IPS-18c (cell line): Measurements from ENCODE around the gene CD302.
"Not testable (repeated sequence)": the region's sequence is repeated elsewhere in the genome, so short reads cannot be mapped to it uniquely, and the experiment has no call there.

Experiments
- H3K4me3 ChIP-seq: 2 replicates; pipeline ENCODE4 v1.7.0; 2013; ENCODE audit warnings: low read depth, mild to moderate bottlenecking, low read length, moderate library complexity; ENCODE audit not compliant: insufficient read depth
- H3K9me3 ChIP-seq: one replicate; pipeline ENCODE4 v1.6.1; 2013; ENCODE audit warnings: mild to moderate bottlenecking, low read length, moderate library complexity; ENCODE audit not compliant: control insufficient read depth, insufficient read depth

Gene CD302

DNA sequence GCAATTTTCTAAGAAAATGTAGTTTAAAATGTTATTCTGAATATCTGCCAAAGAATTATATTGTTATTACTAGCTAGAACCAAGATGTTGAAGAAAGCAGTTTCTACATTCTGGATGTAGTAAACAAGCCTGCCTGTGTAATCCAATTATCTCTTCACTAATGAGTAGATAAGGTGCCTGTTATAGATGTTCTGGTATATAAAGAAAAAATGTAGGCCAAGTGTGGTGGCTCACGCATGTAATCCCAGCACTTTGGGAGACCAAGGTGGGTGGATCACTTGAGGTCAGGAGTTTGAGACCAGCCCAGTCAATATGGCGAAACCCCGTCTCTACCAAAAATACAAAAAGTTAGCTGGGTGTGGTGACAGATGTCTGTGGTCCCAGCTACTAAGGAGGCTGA lies 28.9 kb downstream of the CD302 start:
- H3K9me3 ChIP-seq, result no peaks in the 10 kb centered on the region
- no peak overlapping the region for H3K4me3 ChIP-seq

DNA sequence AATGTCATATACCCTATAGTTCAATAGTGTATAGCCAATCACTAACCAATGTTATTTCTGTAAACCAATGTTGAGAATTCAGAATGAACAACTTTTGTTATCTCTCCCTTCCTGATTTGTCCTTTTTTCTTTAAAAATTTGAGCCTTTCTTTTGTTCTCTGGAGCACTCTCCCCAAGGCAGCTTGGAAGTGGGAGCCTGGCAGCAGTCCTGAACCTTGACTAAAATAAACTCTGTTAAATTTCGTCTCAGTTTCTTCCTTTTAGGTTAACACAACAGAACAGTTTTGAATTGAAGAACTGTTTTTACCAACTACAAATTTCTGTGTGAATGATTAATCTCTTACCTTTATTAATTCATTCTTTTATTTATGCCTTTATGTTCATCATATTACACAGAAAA lies 35.9 kb downstream of the CD302 start:
- H3K4me3 ChIP-seq, result no peak overlapping the region
- H3K9me3 ChIP-seq, result no peaks in the 10 kb centered on the region

DNA sequence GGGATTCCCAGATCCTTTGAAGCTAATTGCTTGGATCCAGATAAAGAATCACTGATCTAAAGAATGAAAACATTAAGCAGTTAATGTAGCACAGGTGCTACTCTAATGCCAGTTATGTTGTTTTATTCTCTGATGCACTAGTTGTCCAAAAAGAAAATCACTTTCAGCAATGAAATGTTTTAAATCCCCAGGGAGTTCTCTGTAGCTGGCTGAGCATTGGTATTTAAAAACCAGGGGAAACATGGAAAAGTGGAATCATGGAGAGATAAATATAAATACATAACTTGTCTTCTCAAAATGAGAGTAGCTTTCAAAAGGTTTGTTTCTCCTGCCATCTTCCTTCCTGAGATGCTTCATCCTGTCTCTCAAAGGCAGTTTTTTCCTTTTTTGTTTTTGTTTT lies 37.7 kb downstream of the CD302 start:
- H3K4me3 ChIP-seq, result no peak overlapping the region
- H3K9me3 ChIP-seq, result no peaks in the 10 kb centered on the region

DNA sequence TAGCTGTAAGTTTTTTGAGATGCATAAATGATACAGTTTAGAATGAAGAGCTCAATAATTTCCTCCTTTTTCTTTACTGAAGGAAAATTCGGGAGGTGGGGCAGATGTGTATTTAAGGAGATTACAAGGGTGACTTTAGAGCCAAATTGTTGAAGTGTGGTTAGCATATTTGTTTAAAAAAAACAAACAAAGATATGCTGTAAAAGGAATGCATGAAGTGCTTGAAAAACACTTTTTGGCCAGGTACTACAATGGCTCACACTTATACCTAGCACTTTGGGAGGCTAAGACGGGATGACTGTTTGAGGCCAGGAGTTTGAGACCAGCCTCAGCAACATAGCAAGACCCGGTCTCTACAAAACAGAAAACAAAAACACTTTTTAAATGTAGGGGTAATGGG lies 38.4 kb downstream of the CD302 start:
- H3K9me3 ChIP-seq, result no peaks in the 10 kb centered on the region
- no peak overlapping the region for H3K4me3 ChIP-seq

DNA sequence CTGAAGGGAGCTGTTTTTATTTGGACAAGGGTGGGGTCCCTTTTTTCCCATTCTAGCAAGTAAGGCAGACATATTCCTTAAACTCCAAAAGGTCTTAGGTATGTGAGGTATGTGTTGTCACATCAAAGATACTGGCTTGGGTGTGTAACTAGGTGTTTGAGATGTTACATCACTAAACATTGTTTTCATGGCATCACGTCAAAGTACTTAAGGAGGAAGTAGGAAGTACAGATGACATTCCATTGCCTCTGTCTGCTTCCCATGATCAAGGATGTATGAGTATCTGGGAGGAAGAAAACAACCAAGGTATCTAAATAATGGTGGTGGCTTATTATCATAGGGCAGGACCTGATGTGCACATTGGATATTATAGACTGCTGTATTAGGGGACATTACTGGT lies 39.3 kb downstream of the CD302 start:
- Histone ChIP-seq H3K4me3 (no peak overlapping the region), H3K9me3 (no peaks in the 10 kb centered on the region)

GRCh38 chr2:159758239-159758638 lies 39.8 kb downstream of the CD302 start:
- H3K4me3 ChIP-seq, result no peak overlapping the region
- H3K9me3 ChIP-seq, result no peaks in the 10 kb centered on the region

DNA sequence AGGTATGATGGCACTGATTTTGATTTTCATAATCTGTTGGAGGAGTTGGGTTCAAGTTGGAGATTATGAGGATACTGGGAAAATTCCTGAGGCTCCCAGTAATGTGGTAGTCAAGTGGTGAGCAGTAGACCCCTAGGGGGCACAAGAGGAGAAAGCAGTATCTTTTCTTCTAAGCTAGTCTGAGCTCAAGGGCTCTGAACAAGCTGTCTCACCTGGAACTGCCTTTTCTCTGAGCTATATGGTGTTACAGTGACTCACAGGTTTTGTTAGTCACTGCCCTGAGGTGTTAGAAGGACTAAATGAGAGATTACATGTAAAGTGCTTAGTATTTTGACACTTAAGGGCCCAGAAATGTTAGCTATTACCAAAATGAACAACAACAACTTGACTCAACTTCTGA lies 42.2 kb downstream of the CD302 start:
- Histone ChIP-seq H3K4me3 (no peak overlapping the region), H3K9me3 (no peaks in the 10 kb centered on the region)

DNA sequence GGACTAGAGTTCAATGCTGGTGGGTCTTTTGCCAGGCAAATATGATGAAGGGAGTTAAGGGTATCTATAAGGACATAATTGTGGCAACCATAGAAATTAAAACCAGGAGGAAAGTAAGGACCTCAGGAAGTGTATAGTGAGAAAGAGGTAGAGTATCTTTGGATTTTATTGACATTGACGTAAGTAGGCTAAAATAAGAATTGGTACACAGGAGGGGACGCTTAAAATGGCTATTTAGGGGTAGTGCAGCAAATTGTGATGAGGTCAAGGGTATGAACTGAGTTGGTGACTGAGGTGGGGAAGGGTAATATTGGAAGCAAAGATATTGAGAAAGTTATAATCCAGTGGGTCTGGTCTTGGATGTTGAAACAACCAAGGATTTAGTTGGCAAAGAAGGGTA lies 43.0 kb downstream of the CD302 start:
- Histone ChIP-seq H3K4me3 (no peak overlapping the region), H3K9me3 (no peaks in the 10 kb centered on the region)

GRCh38 chr2:159753797-159754196 lies 44.2 kb downstream of the CD302 start:
- Histone ChIP-seq H3K4me3 (no peak overlapping the region), H3K9me3 (no peaks in the 10 kb centered on the region)

- Histone ChIP-seq H3K9me3 (no peaks in the 10 kb centered on the region), H3K4me3 (no peak overlapping the region)
Observed at GRCh38 chr2:159750873-159751272, 47.1 kb downstream of the CD302 start.

DNA sequence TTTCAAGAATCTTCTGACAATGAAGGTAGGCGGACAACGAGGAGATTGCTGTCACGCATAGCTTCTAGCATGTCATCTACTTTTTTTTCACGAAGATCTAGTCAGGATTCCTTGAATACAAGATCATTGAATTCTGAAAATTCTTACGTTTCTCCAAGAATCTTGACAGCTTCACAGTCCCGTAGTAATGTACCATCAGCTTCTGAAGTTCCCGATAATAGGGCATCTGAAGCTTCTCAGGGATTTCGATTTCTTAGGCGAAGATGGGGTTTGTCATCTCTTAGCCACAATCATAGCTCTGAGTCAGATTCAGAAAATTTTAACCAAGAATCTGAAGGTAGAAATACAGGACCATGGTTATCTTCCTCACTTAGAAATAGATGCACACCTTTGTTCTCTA lies 49.9 kb downstream of the CD302 start:
- Histone ChIP-seq H3K9me3 (no peaks in the 10 kb centered on the region), H3K4me3 (no peak overlapping the region)

DNA sequence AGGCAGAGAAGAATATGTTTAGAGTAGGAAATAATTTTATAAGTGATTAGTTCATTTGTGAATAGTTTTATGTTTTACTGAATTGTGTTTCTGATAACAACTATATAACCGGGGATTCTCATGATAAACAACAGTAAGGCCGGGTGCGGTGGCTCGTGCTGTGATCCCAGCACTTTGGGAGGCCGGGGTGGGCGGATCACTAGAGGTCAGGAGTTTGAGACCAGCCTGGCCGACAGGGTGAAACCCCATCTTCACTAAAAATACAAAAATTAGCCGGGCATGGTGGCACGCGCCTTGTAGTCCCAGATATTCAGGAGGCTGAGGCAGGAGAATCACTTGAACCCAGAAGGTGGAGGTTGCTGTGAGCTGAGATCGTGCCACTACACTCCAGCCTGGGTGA lies 52.8 kb downstream of the CD302 start:
- H3K4me3 ChIP-seq, H3K9me3 ChIP-seq: not testable (repeated sequence)

DNA sequence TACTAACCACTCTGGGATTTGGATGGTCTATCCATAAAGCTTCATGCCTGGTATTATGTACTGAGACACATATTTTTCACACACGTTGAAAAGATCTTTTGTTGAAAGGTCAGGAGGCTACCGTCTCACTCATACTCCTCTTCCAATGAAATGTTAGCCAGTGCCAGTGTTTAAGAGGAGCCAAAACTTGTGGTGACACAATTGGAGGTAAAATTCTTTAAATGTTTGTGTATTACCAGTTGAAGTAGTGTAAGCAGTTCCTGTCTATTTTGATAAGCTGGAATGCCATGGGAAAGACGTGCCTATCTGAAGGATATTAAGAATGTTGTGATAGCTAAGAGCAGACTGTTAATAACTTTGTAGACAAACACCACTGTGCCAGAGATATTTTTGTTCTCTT lies 53.6 kb downstream of the CD302 start:
- Histone ChIP-seq H3K9me3 (no peaks in the 10 kb centered on the region), H3K4me3 (no peak overlapping the region)

DNA sequence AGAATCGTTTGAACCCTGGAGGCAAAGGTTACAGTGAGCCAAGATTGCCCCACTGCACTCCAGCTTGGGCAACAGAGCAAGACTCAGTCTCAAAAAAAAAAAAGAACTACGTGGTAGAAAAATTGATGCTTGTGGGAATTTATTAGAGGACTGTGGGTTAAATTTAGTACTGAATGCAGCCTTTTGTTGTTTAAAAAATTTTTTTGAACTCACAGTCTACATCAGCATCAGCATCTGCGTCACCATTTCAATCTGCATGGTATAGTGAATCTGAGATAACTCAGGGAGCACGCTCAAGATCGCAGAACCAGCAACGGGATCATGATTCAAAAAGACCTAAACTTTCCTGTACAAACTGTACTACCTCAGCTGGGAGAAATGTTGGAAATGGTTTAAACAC lies 55.2 kb downstream of the CD302 start:
- H3K4me3 ChIP-seq, result no peak overlapping the region
- no peaks in the 10 kb centered on the region for H3K9me3 ChIP-seq

DNA sequence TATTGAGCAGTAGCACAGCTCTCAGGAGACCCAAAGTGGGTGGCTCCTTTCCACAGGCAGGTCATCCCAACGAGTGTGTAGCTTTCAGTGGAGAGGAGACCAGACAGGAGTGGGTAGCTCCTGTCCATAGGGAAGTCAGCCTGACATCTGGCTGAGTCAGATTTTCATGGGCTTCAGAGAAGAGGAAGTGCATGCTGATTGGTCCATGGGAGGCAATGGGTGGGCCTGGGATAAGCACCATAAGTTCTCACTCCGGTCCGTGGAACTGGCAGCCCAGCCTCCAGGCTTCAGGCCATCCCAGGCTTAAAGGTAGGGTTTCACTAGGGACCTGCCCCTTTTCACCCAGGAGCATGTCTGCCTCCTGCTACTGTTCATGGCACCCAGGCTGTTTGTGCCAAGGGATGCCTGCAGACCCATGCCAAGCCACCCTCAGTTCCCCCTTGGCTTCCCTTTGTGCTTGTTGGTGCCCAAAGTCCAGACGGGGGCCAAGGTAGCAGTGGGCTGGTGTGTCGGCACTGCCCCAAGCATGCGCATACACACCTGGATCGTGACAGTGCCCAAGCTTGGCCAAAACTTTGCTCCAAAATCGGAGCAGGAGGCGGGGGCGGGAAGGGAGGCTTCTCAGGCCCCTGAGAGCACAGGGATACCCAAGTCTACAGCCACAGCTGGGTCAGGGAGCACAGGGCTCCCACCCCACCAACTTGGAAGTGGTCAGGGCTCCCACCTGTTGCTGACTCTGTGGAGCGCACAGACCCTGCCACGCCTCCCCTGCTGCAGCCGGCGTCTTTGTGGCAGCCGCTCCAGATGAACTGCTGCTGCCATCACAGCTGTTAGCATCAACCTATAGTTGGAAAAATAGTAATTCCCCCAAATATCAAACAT lies 59.3 kb downstream of the CD302 start:
- no peaks in the 10 kb centered on the region for H3K9me3 ChIP-seq
- no peak overlapping the region for H3K4me3 ChIP-seq

- Histone ChIP-seq H3K4me3 (no peak overlapping the region), H3K9me3 (no peaks in the 10 kb centered on the region)
Observed at GRCh38 chr2:159737917-159738296, 60.1 kb downstream of the CD302 start.

GRCh38 chr2:159737292-159737916 lies 60.6 kb downstream of the CD302 start:
- Histone ChIP-seq H3K4me3 (no peak overlapping the region), H3K9me3 (no peaks in the 10 kb centered on the region)

GRCh38 chr2:159736048-159736447 lies 62.0 kb downstream of the CD302 start:
- Histone ChIP-seq H3K9me3 (no peaks in the 10 kb centered on the region), H3K4me3 (no peak overlapping the region)

DNA sequence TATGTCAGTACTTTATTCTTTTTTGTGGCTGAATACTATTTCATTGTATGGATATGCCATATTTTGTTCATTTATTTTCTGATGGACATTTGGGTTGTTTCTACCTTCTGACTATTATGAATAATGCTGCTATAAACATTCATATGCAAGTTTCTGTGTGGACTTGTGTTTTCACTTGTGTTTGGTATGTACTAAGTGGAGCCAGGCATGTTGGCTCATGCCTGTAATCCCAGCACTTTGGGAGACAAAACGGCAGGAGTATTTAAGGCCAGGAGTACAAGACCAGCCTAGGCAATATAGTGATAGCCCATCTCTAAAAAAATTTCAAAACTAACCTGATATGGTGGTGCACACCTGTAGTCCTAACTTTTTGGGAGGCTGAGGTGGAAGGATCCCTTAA lies 62.4 kb downstream of the CD302 start:
- Histone ChIP-seq H3K9me3 (no peaks in the 10 kb centered on the region), H3K4me3 (no peak overlapping the region)
